GM12872 (cell line): ENCODE results near the gene KIF26B.

Experiments used
- CTCF ChIP-seq: IDR thresholded peaks from 3 replicates; pipeline ENCODE4 v1.5.1; 2011; ENCODE audit warnings: low read depth, mild to moderate bottlenecking, low read length, moderate library complexity; ENCODE audit not compliant: insufficient read depth

The KIF26B gene

DNA sequence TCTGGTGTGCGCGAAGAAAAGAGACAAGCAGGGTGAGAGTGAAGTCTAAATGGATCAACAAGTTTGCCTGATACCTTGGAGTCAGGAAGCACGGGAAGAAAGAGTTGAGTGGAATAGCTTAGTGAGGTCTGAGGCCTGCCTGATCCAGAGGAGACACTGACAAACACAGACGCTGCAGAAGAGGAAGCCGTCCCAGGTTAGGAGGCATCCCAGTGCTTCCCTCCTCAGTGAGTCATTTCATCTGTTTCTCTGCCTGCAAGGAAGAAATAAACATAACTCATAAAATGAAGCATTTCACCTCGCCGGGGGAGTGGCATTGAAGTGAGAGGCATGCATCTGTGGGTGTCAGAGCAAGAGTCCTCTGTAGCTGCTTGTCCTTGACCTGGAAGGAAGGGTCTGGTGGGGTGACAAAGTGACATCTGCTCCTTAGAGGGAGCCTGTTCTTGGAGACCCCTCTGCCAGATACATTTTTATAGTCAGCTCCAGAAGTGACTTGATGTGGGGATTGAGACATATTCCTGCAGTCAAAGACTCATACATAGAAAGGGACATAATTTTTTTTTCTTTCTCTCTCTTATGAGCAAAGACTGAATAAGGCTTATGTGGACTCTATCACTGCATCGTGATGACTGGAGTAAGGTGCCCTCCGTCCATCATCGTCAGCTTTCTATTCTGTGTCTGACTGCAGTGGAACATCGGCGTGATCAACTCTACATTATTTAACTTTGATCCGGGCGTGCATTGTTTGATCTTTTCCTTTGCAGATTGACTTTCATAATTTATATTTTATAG, 256.7 kb downstream of the KIF26B start:
- no peak for TF ChIP-seq CTCF

- TF ChIP-seq CTCF: no peak
Observed at GRCh38 chr1:245412306-245412705, 257.5 kb downstream of the KIF26B start.

DNA sequence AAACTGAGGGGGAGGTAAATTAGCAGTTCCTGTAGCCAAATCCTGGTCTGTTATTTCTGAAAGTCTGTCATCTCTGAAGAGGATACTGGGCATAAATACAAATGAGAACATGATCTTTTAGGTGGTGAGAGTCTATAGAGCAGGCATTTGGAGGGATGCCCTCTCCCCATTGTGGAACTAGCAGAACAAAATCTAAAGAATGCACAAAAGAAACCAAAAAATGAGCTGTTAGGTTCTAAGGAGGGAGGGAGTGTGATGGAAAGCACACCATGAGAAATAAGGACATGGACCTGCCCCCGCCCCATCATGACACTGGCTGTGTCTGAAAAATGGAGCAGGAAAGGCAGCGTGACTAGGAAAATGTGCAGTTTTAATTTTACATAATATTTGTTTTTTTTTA, 262.0 kb downstream of the KIF26B start:
- TF ChIP-seq CTCF: no peak

DNA sequence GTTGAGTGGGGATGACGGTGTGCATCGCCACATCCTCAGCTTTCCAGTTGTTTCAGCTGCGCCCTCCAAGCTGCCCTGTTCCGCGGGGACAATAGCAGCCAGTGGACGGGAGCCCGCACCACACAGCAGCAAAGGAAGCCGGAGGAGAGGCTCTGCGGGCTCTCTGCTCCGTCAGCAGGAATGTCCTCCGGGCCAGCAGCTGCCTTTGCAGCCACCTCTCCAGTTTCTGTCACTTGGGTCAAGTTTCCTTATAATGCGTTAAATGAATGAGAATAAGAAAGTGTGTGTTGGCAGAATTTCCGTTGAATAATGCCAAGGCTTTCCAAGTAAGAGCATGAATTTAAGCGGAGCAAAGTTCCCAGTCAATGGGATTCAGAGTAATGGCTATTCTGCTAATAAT, 263.3 kb downstream of the KIF26B start:
- no peak for TF ChIP-seq CTCF

DNA sequence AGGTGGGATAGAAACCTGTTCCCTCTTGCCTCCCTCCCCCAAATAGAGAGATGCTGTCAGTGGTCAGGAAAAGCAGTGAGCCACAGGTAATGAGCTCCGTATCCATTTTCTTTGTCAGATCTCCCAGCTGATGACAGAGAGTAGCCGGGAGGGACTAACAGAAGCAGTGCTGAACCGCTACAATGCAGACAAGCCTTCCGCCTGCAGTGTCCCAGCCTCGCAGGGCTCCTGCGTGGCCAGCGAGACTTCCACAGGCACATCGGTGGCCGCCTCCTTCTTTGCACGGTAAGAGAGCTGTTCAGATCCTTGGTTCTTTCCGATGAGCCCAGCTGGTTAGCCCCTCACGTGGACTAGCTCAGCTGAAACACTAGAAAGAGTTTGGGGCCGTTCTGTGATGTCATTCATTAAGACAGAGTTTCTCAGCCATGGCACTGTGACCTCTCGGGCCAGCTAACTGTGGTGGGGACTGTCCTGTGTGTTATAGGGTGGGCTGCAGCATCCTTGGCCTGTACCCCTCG, 264.7 kb downstream of the KIF26B start:
- no peak for TF ChIP-seq CTCF

GRCh38 chr1:245419989-245420388, 265.2 kb downstream of the KIF26B start:
- TF ChIP-seq CTCF: no peak

GRCh38 chr1:245420926-245421325, 266.1 kb downstream of the KIF26B start:
- TF ChIP-seq CTCF: no peak

DNA sequence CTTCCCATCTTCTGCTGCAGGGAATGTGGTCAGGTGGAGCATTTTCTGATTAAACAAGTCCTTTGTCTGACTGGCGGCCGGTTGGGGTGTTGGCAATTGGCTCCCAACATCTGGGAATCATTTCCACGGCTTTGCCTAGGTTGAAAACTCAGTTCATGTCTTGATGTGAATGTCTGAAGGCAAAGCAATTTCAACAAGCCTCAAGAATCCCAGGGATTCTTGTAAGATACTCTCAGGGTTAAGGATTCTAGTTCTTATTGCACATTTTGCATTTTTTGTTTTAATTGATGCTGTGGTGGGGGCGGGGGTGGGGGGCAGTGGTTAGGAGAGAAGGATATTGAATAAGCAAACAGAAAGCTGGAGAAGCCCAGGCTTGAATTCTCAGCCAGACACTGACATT, 273.9 kb downstream of the KIF26B start:
- TF ChIP-seq CTCF: no peak
